ENCODE data around the gene KCNT1.

- TF ChIP-seq EP300 (IDR thresholded peaks at IDR 0.05; ENCODE audit: borderline replicate concordance in 1 of 2, control insufficient read depth in 1 of 2, low read depth in 2 of 2, low read length in 2 of 2) (no peak), POLR2AphosphoS5 (IDR thresholded peaks at IDR 0.05; ENCODE audit: low read length) (no peak)
These were observed 13.1 kb downstream of the KCNT1 start for GRCh38 chr9:135715056-135715595.

Data from GM12878 (cell line).